Stimulated activated CD4-positive, alpha-beta T cell treated with anti-CD3 and anti-CD28 coated beads, Interleukin-15, amount 100 ng/mL, for 48 hours (primary cell): ENCODE results near the gene ZIC1.

ENCODE experiments used
- DNase-seq, 2 donors: peaks; one replicate each; pipeline ENCODE4 v3.0.0-alpha.2; 2020; ENCODE audit warnings: low read depth in 2 of 2

ZIC1 gene

DNA sequence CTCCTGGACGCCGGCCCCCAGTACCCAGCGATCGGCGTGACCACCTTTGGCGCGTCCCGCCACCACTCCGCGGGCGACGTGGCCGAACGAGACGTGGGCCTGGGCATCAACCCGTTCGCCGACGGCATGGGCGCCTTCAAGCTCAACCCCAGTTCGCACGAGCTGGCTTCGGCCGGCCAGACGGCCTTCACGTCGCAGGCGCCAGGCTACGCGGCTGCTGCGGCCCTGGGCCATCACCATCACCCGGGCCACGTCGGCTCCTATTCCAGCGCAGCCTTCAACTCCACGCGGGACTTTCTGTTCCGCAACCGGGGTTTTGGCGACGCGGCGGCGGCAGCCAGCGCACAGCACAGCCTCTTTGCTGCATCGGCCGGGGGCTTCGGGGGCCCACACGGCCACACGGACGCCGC, 956 bp downstream of the ZIC1 start:
- DNase-seq: no peak

DNA sequence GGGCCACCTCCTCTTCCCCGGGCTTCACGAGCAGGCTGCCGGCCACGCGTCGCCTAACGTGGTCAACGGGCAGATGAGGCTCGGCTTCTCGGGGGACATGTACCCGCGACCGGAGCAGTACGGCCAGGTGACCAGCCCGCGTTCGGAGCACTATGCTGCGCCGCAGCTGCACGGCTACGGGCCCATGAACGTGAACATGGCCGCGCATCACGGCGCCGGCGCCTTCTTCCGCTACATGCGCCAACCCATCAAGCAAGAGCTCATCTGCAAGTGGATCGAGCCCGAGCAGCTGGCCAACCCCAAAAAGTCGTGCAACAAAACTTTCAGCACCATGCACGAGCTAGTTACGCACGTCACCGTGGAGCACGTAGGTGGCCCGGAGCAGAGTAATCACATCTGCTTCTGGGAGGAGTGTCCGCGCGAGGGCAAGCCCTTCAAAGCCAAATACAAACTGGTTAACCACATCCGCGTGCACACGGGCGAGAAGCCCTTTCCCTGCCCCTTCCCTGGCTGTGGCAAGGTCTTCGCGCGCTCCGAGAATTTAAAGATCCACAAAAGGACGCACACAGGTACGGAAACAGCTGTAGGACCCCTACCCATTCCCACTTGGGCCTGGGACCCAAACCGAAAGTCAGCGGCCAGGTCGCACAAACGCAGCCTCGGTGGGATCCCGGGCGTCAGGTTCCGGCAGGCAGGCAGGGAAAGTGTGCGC, 1.5 kb downstream of the ZIC1 start:
- DNase-seq: no peak

DNA sequence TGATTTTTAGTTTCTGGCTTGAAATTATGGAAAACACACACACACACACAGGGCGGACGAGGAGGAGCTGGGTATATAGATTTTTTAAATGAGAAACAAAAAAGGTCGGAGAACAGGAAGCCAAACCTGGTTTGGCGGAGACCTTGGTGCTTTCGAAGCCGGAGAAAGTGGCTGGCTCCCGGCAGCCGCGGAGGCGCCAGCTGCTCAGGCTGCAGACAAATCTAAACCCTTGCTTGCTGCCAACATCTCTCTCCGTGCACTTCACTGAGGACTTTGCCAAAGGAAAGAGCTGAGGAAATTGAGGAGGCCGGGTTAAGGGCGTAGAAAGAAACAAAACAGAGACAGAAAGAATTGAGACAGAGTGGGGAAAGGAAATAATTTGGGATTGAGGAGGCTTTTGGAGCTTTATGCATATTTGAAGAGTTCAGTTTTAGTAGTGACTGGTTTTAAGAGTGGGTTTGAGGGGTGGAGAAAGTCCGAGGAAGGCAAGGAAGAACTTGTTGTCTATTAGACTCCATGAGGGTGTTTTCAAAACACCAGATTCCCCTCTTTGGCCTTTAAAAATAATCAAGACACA, 2.2 kb downstream of the ZIC1 start:
- no peak for DNase-seq

DNA sequence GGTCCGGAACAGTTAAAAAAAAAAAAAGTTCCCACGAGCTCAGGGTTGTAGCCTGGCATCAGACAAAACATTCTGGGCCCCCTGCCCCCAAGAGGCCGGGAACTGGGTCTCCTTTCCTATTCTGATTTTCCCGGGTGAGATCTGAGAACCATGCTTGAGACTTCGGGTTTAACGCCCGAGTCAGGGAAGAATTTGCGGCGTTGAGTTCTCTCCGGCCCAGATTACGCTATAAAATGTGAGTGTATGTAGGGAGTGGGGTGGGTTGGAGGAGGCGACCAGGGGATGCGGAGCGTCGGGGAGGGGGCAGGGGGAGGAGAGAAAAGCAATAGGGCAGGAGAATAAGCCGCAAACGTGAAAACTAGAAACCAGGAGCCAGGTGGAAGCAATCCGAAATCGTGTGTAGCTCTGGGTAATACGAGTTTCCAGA, 2.7 kb downstream of the ZIC1 start:
- no peak for DNase-seq

DNA sequence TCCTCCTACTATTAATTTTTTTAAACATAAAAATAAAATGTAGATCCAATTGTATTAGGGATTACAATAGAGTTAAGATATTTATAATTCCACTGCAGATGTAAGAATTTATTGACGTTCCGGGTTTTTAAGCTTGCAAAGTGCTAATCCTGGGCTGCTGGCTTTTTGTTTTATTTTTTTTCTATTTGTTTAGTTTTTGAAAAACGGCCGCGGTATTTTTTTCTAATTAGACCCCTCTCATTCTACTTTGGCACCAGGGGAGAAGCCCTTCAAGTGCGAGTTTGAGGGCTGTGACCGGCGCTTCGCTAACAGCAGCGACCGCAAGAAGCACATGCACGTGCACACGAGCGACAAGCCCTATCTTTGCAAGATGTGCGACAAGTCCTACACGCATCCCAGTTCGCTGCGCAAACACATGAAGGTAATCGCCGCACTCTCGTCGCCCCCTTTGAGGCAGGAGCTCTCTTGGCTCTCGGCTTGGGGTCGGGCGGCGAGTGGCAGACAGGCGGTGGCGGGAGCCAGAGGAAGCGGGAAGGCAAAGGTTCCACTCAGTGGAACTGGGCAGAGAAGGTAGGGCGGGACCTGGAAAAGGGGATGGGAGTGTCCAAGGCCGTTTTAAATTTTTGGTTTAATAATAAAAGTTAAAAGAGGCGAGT, 3.2 kb downstream of the ZIC1 start:
- DNase-seq: no peak

DNA sequence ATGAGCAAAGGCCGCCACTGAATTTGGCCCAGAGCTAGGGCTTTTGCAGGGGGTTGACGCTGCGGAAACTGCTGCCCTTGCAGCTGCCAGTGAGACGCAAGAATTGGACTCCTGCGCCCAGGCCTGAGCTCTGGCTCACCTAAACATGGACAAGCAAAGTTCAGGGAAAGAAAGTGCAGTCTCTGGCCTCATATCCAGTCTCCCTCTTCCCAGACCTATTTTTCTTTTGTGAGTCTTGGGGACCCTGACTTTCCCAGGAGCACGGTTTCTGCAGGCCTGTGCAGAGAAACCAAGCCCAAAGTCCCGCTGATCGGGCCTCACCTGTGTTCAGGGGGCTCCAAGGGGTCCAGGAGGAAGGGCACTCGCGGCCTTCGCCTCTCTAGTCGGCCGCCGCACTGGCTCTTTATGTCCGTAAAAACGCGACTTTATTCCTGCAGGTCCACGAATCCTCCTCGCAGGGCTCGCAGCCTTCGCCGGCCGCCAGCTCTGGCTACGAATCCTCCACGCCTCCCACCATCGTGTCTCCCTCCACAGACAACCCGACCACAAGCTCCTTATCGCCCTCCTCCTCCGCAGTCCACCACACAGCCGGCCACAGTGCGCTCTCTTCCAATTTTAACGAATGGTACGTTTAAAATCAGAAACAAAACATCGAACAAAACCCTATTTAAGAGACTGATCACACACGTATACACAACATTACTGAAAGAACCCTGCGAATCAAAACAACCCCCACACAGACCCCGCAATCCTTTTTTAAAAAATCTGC, 3.9 kb downstream of the ZIC1 start:
- DNase-seq: no peak

DNA sequence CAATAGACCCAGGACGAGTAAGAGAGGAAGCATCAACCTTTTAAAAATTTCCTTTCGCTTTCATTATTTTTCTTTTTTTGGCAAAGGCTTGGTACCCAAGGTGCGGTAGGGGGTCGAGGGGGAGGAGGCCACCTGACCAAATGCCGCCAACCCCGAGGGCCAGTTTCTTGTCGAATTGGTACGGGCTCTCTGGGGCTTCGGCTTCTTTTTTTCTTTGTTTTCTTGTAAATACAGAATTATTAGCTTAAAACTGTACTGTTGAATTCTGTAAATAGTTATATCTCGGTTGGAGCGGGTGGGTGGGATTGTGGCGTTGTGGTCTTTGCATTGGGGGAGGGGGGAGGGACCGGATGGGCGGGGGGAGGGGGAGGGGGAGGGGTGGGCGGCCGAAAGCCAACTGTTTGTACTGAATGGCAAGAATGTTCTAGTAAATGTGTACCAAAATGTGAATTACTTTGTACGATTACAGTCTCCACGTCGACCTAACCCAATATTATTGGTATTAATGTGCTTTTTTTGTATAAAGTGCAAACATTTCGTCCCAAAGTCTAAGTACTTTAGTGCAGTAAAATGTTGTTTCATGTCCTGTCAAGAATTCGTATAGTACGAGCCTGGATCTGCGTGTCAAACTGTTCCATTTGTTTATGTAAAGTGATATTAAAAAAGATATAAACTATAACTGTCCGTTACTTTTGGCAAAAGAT, 4.7 kb downstream of the ZIC1 start:
- DNase-seq: no peak

DNA sequence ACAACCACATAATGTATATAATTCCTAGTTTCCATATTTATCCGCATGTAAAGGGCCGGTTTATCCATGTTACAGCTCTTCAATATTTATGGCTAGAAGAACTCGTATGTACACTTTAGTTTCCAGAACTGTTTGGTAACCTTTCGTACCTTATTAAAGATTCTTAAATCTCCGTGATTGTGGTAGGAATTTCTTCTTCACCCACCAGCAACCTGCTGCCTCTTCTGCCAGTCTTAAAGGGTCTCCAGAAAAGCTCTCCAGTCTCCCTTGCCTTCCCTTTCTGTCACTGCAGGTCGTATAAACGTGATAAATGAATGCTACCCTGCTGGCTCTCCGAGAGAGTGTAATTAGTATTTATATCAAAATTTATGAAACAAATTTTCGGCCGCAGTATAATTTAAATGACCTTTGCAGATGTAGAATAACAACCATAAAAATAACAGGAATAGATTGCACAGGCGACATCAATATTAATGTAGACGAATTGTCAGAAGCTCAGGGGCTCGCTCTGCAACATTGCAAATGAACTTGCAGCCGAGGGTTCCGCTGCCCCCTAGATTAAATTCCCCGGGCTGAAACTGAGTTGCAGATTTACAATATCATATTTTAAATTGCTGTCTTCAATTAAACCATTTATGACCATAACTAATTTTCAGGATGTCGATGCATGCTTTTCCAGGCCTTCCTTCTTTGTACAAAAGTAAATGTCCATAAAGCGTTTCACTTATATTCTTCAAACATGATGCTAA, 5.4 kb downstream of the ZIC1 start:
- no peak for DNase-seq

DNA sequence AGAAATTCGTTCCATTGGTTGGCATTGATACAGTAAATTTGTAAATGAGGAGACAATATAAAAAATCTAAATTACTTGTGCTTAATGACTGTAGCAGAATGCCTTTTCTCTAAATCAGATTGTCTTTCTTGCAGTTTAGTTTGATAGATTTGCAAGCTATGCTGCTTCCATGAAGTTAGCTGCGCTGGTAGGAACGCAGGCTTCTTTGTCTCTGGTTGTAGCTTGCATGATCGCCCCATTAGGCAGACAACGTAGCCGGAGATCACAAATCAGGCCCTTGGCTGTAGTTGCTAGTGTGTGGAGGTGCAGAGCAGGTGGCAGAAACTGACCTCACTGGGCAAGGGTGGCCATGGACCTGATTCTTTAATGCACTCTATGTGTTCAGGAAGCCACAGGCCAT, 6.1 kb downstream of the ZIC1 start:
- no peak for DNase-seq

DNA sequence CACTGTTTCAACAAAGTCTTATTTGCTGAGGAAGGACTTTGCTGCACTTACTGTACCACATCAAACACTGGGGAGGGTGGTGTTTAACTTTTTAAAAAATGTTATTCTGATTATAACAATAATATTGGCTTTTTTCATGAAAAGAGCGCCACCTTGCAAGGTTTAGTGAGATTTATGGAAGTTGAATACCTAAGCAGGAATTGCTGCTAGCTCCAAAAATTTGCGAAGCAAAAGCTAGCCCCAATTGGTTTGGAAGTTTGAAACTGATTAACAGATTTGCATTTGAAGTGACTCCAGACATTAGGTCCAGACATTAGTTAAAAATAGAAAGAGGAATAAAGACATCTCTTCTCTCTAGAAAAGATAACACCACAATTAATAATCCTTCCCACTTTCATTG, 6.7 kb downstream of the ZIC1 start:
- no peak for DNase-seq

DNA sequence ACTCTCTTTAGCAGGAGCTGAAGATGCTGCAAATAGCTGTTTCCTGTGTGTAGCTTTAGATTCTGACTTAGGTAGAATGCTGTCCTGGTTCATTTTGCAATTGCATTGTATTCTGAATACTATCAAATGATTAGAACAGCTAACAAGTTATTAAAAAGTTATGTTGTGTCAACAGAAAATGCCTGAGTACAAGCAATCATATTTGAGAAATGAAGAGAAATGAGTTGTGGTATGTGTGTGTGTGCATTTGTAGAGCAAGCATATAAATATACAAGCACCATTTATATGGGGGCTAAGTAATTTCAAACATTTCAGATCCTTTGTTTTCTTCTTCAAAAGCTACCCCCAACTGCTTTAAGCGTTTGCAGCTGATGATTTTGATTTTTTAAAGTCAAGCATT, 7.8 kb downstream of the ZIC1 start:
- no peak for DNase-seq

DNA sequence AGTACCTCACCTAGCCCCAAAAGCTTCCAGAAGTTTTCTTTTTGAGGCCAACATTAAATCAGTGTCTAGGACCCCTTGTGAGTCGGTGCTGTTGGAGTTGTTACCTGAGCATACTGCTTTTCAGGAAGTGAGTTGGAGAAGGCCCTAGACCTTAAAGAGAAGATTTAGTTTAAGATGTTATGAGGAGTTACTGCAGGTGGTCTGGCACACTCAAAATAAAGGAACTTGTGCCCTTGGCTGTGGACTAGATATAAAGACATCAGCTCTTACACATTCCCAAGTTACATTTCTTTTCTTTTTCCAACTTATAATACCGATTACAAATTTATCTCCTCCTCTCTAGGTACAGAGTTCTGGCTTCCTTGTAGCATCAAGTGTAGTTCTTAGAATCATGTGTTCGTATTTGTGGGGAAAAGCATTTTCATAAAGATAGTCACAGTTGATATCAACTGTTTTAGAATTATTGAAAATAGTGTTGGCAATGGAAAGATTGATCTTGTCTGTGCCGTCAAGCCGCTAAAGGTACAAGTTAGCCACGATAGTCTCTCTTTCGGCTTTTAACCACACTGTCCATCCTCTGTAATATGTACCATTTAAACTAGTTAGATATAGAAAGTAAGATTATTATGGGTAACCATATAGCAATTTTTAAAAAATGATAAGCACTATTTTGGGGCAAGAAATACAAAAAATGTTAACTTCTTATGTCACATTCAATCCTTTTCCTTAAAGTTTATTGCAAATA, 8.6 kb downstream of the ZIC1 start:
- DNase-seq: no peak

DNA sequence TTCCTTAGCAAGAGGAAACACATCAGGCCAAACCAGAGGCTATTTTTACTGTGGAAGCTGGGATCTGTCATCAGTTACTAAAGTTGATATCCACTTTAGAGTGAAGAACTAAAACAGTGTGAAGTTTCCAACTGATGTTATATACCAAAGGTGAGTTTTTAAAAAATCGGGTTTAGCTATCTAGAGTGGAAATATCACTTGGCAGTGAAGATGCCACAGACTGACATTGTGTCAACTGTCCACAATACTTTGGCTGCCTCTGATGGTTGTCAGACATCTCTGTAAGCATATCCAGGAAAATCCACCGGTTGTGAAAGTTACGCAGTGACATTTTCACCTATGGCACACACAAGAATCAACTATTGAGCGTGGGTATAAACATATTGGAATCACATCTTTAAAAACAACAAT, 9.2 kb downstream of the ZIC1 start:
- DNase-seq: no peak

DNA sequence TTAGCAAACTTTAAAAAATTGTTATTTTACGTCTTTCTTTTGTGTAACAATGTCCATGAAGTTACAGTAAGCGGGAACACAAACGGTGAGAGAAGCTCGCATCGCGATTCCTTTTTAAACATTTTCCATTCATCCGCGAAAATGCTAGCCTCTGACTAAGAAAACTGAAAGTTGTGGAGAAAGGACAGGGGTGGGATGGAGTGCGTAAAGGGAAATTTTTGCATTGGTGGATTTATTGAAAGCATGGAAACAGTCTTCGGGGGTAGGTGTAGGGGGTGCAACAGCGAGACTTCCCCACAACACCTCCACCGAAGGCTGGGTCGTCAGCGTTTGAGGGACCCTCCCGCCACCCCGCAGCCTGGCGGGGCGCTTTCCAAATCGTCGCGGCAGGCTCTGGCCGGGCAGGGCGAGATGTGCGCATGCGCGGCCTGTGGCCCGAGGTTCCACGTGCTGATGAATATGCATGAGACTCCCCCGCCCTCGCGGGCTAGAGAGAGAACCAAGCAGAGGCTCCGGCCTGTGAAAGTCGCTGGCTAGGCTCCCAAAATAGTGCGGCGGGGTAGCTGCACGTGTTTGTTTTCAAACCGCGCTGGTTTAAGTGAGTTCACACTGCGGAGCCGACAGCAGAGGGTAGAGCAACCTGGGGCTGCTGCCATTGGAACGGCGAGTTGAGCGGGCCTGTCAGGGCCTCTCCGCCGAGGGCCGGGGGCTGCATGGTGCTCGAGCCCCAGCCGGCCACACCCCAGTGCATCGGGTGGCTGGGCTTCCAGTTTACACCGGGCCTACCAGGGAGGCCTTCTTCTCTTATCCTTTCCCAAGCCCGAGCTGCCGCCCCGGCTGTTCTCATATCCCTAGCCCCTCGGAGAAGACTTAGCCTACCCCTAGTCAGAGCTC, 9.9 kb downstream of the ZIC1 start:
- no peak for DNase-seq

DNA sequence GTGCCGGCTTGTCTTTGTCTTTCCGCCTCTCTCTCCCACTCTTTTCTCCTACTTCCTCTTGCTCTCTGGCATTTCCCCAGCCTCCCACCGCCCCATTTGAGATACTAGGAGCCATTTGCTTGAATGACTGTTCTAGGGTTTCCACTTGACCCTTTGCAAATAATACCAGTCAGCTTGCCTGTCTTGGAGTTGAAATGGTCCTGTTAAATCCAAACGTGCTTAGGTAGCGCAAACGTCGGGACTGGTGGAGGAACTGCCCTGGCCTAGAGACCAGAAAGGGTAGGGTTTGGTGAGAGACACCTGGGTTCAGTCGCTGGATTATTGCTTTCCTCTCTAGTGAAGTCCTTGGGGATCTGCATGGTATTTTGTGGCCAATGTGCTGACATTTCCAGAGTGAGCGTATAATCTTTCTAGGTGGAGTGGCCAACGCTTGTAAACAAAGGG, 10.6 kb downstream of the ZIC1 start:
- no peak for DNase-seq

DNA sequence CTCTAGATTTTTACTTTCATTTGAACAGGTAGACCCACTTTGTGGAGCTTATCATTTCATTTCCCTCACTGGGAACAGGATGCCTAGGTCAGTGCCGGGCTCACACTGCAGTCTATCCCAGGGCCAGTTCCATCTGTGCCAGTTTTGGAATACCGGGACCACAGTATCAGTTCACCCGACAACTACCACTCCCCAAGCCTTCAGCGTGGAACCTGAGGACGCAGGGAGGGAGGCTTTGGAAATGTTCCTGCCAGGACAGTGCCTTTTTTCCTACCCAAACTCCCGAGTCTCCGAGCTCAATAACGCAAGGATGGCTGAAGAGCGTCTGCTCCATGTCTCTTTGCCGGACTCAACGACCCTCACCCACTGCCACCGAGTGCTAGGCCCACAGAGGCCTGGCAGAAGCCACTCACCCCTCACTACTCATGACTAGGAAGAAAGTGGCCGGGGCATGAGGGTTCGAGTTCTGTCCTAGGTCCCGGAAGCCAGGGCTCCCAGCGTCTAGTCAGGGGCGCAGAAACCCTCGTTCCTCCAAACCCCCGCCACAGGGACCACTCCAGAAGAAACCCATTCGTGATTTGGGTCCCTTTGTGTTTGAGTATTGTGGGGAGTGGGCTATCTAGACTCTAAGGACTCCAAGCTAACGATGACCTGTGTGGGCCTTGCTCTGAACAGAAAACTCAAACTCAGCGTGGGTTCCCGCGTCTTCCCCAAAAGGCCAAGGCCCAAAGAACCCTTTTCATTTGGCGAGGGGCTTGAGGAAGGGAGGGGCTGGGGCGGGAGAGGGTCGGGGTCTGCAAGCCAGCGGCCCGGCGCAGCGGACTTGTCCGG, 11.4 kb downstream of the ZIC1 start:
- no peak for DNase-seq

DNA sequence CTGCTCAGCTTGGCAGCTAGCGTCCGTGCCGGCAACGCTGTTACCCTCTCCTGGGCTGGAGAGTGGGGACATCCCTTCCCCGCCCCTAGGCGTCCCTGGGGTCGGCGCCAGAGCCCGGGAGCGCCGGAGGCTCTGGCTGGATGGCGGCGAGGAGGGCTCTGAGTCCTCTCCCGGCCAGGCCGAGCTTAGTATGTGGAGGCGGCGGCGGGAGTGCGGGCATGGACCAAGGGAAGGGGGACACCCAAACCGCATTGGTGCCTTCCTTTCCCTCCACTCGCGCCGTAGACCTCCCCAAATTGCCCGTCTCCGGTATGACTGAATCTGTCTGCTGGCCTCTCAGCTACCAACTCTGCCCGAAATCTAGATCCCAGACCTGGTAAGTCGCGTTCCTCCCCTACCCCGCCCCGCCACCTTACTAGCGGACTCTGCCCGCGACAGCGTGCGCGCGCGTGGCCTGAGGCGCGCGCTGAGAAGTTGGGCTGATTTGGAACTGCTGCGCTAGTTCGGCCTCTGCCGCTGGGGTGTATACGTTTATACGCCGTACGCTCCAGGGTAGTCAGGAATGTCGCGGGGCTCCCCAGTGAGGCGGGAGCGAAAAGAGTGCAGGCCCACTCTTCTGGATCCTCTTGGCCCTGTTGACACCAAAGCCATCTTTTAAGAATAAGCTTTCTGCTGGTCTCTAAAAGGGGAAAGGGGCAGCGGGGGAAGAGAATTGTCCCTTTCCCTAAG, 12.2 kb downstream of the ZIC1 start:
- no peak for DNase-seq

DNA sequence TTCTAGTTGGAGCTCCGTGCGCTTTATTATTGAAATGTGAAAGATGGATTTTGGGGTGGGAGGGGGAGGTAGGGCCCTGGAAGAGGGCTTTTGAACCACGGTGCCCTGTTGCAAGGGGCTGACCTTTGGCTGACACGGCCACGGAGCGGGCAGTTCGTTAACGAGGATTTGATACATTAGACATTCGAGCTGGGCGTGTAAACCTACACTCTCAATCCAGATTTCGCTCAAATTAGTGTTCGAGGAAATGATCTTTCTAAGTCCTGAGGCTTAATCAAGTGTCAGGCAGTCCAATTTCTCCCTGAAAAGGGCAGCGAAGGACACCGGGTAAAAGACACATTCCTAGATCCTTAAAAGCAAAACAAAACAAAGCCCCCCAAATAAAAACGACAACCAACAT, 13.0 kb downstream of the ZIC1 start:
- no peak for DNase-seq
